Testis (tissue), 2 donors: Measurements from ENCODE around the gene MYOM1.

Experiments
- CTCF ChIP-seq, 3 experiments: fragments of 450-650 bp in 2 of 3; fragments of 200-600 bp in 1 of 3; sonication (generic) in 1 of 3; IDR thresholded peaks; one replicate each; pipeline ENCODE4 v1.5.1; 2016 to 2019; ENCODE audit warnings: antibody characterized with exemption in 3 of 3, mild to moderate bottlenecking in 2 of 3, moderate library complexity in 1 of 3
- POLR2A ChIP-seq: fragments of 450-650 bp; IDR thresholded peaks from one replicate; pipeline ENCODE4 v1.6.1; 2017; ENCODE audit warnings: antibody characterized with exemption, mild to moderate bottlenecking, moderate library complexity

GRCh38 chr18:3055816-3056215 lies 164.0 kb downstream of the MYOM1 start:
- TF ChIP-seq CTCF (IDR thresholded peaks at IDR 0.05) (no peak), POLR2A (no peak)
